Measurements from ENCODE around the gene OSBPL6.
"Not testable (repeated sequence)": the region's sequence is repeated elsewhere in the genome, so short reads cannot be mapped to it uniquely, and the experiment has no call there.

The OSBPL6 gene

GRCh38 chr2:178330175-178331017, 136.1 kb downstream of the OSBPL6 start:
- H3K27me3 ChIP-seq (ENCODE audit: low read depth, low read length) = no peaks in the 10 kb centered on the region
- no peaks in the 10 kb centered on the region for H3K4me1 ChIP-seq (ENCODE audit: control insufficient read depth in 1 of 2, insufficient read depth in 2 of 2, low read length in 2 of 2)
- no peaks in the 10 kb centered on the region for H3K36me3 ChIP-seq (ENCODE audit: control insufficient read depth in 1 of 2, insufficient read depth in 2 of 2, low read length in 2 of 2)
- H3K4me3 ChIP-seq (ENCODE audit: low read depth in 1 of 2, low read length in 2 of 2) = no peak overlapping the region
- no peak overlapping the region for H3K27ac ChIP-seq (ENCODE audit: low read length)
- H3K9me3 ChIP-seq (ENCODE audit: control insufficient read depth in 1 of 2, low read length in 2 of 2) = no peaks in the 10 kb centered on the region

GRCh38 chr2:178331474-178332432, 137.4 kb downstream of the OSBPL6 start:
- H3K27ac ChIP-seq (ENCODE audit: low read length) = no peak overlapping the region
- H3K27me3 ChIP-seq (ENCODE audit: low read depth, low read length) = no peaks in the 10 kb centered on the region
- no peaks in the 10 kb centered on the region for H3K4me1 ChIP-seq (ENCODE audit: control insufficient read depth in 1 of 2, insufficient read depth in 2 of 2, low read length in 2 of 2)
- no peaks in the 10 kb centered on the region for H3K9me3 ChIP-seq (ENCODE audit: control insufficient read depth in 1 of 2, low read length in 2 of 2)
- peaks cover 0 to 8% of the 10 kb centered on the region in 2 donors for H3K36me3 ChIP-seq (ENCODE audit: control insufficient read depth in 1 of 2, insufficient read depth in 2 of 2, low read length in 2 of 2)
- no peak overlapping the region for H3K4me3 ChIP-seq (ENCODE audit: low read depth in 1 of 2, low read length in 2 of 2)

- Histone ChIP-seq H3K9me3 (ENCODE audit: control insufficient read depth in 1 of 2, low read length in 2 of 2) (no peaks in the 10 kb centered on the region), H3K4me3 (ENCODE audit: low read depth in 1 of 2, low read length in 2 of 2) (no peak overlapping the region), H3K27ac (ENCODE audit: low read length) (no peak overlapping the region), H3K36me3 (ENCODE audit: control insufficient read depth in 1 of 2, insufficient read depth in 2 of 2, low read length in 2 of 2) (peaks cover 0 to 13% of the 10 kb centered on the region in 2 donors), H3K4me1 (ENCODE audit: control insufficient read depth in 1 of 2, insufficient read depth in 2 of 2, low read length in 2 of 2) (no peaks in the 10 kb centered on the region), H3K27me3 (ENCODE audit: low read depth, low read length) (no peaks in the 10 kb centered on the region)
Measured at GRCh38 chr2:178333851-178334250, 139.5 kb downstream of the OSBPL6 start.

DNA sequence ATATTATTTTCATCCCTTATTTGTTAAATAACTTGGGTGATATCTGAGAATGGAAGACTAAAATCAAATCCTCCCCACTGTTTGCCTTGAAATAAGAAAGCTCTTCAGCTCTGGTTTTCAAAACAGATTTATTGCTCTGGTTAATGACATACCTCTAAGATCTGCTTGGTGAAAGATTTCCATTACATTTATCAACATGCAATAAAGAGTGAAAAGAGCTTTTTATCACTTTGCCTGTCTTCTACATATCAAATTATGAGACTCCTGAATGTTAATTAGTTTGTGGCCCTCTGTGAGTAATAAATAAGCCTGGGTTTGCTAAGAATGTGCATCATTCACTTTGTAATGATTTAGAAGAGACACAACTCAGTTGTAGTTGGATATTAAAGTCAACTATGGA, 140.9 kb downstream of the OSBPL6 start:
- no peaks in the 10 kb centered on the region for H3K27me3 ChIP-seq (ENCODE audit: low read depth, low read length)
- peaks cover 0 to 13% of the 10 kb centered on the region in 2 donors for H3K36me3 ChIP-seq (ENCODE audit: control insufficient read depth in 1 of 2, insufficient read depth in 2 of 2, low read length in 2 of 2)
- no peak overlapping the region for H3K4me3 ChIP-seq (ENCODE audit: low read depth in 1 of 2, low read length in 2 of 2)
- H3K27ac ChIP-seq (ENCODE audit: low read length) = no peak overlapping the region
- H3K9me3 ChIP-seq (ENCODE audit: control insufficient read depth in 1 of 2, low read length in 2 of 2) = no peaks in the 10 kb centered on the region
- H3K4me1 ChIP-seq (ENCODE audit: control insufficient read depth in 1 of 2, insufficient read depth in 2 of 2, low read length in 2 of 2) = no peaks in the 10 kb centered on the region

DNA sequence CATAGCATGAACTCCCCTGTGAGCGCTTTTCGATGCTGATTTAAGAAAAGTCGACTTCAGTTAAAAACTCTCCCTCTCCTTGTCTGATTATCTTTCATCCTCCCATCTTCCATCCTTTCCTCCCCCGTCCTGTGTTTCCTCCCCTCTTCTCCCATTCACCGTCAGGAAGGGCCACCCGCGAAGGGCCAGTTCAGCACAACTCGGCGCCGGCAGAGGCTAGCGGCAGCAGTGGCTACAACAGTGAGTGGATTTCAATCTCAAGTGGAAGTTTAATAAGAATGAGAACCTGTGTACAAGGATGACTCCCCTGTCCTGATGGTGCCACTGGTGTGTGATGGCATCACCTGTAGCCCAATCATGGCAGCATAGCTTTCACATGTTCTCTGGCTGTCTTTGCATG, 149.8 kb downstream of the OSBPL6 start:
- Histone ChIP-seq H3K36me3 (ENCODE audit: control insufficient read depth in 1 of 2, insufficient read depth in 2 of 2, low read length in 2 of 2) (no peaks in the 10 kb centered on the region), H3K4me3 (ENCODE audit: low read depth in 1 of 2, low read length in 2 of 2) (no peak overlapping the region), H3K27me3 (ENCODE audit: low read depth, low read length) (no peaks in the 10 kb centered on the region), H3K4me1 (ENCODE audit: control insufficient read depth in 1 of 2, insufficient read depth in 2 of 2, low read length in 2 of 2) (no peaks in the 10 kb centered on the region), H3K9me3 (ENCODE audit: control insufficient read depth in 1 of 2, low read length in 2 of 2) (no peaks in the 10 kb centered on the region), H3K27ac (ENCODE audit: low read length) (no peak overlapping the region)

DNA sequence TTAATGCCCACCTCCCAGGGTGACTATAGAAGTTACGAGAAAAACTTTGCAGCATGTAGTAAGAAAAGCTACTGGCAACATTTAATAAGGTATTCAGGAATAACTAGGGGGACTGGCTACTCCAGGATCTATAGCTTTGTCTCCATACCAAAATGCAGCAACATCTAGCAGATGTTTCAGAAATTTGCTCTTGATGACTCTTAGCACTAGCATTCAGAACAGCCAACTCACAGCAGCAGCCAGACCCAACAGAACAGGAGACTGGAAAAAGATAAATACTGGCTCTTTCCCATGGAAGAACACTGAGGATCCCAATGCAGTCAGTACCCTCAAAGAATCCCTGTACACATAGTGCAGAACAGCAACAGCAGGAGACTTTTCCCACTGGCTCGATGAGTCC, 151.6 kb downstream of the OSBPL6 start:
- Histone ChIP-seq H3K9me3 (ENCODE audit: control insufficient read depth in 1 of 2, low read length in 2 of 2) (no peaks in the 10 kb centered on the region), H3K4me3 (ENCODE audit: low read depth in 1 of 2, low read length in 2 of 2) (no peak overlapping the region), H3K36me3 (ENCODE audit: control insufficient read depth in 1 of 2, insufficient read depth in 2 of 2, low read length in 2 of 2) (peaks cover 0 to 7% of the 10 kb centered on the region in 2 donors), H3K27ac (ENCODE audit: low read length) (no peak overlapping the region), H3K4me1 (ENCODE audit: control insufficient read depth in 1 of 2, insufficient read depth in 2 of 2, low read length in 2 of 2) (no peaks in the 10 kb centered on the region), H3K27me3 (ENCODE audit: low read depth, low read length) (no peaks in the 10 kb centered on the region)

- H3K36me3 ChIP-seq (ENCODE audit: control insufficient read depth in 1 of 2, insufficient read depth in 2 of 2, low read length in 2 of 2) = peaks cover 0 to 7% of the 10 kb centered on the region in 2 donors
- H3K27me3 ChIP-seq (ENCODE audit: low read depth, low read length) = no peaks in the 10 kb centered on the region
- no peak overlapping the region for H3K27ac ChIP-seq (ENCODE audit: low read length)
- no peaks in the 10 kb centered on the region for H3K4me1 ChIP-seq (ENCODE audit: control insufficient read depth in 1 of 2, insufficient read depth in 2 of 2, low read length in 2 of 2)
- no peak overlapping the region for H3K4me3 ChIP-seq (ENCODE audit: low read depth in 1 of 2, low read length in 2 of 2)
- H3K9me3 ChIP-seq (ENCODE audit: control insufficient read depth in 1 of 2, low read length in 2 of 2) = no peaks in the 10 kb centered on the region
Measured at GRCh38 chr2:178350051-178350450, 155.7 kb downstream of the OSBPL6 start.

DNA sequence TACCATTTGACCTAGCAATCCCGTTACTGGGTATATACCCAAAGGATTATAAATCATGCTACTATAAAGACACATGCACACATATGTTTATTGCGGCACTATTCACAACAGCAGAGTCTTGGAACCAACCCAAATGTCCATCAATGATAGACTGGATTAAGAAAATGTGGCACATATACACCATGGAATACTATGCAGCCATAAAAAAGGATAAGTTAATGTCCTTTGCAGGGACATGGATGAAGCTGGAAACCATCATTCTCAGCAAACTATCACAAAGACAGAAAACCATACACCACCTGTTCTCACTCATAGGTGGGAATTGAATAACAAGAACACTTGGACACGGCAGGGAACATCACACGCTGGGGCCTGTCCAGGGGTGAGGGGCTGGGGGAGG, 163.4 kb downstream of the OSBPL6 start:
- not testable (repeated sequence) for H3K27me3 ChIP-seq (ENCODE audit: low read depth, low read length); H3K27ac ChIP-seq (ENCODE audit: low read length); H3K4me1 ChIP-seq (ENCODE audit: control insufficient read depth in 1 of 2, insufficient read depth in 2 of 2, low read length in 2 of 2); H3K9me3 ChIP-seq (ENCODE audit: control insufficient read depth in 1 of 2, low read length in 2 of 2); H3K4me3 ChIP-seq (ENCODE audit: low read depth in 1 of 2, low read length in 2 of 2); H3K36me3 ChIP-seq (ENCODE audit: control insufficient read depth in 1 of 2, insufficient read depth in 2 of 2, low read length in 2 of 2)

GRCh38 chr2:178359192-178359912, 165.0 kb downstream of the OSBPL6 start:
- no peak overlapping the region for H3K27ac ChIP-seq (ENCODE audit: low read length)
- peaks cover 0 to 3% of the 10 kb centered on the region in 2 donors for H3K9me3 ChIP-seq (ENCODE audit: control insufficient read depth in 1 of 2, low read length in 2 of 2)
- no peak overlapping the region for H3K4me3 ChIP-seq (ENCODE audit: low read depth in 1 of 2, low read length in 2 of 2)
- no peaks in the 10 kb centered on the region for H3K27me3 ChIP-seq (ENCODE audit: low read depth, low read length)
- H3K4me1 ChIP-seq (ENCODE audit: control insufficient read depth in 1 of 2, insufficient read depth in 2 of 2, low read length in 2 of 2) = no peaks in the 10 kb centered on the region
- peaks cover 0 to 12% of the 10 kb centered on the region in 2 donors for H3K36me3 ChIP-seq (ENCODE audit: control insufficient read depth in 1 of 2, insufficient read depth in 2 of 2, low read length in 2 of 2)

GRCh38 chr2:178361588-178361987, 167.3 kb downstream of the OSBPL6 start:
- Histone ChIP-seq H3K9me3 (ENCODE audit: control insufficient read depth in 1 of 2, low read length in 2 of 2) (peaks cover 0 to 3% of the 10 kb centered on the region in 2 donors), H3K27ac (ENCODE audit: low read length) (no peak overlapping the region), H3K4me3 (ENCODE audit: low read depth in 1 of 2, low read length in 2 of 2) (no peak overlapping the region), H3K4me1 (ENCODE audit: control insufficient read depth in 1 of 2, insufficient read depth in 2 of 2, low read length in 2 of 2) (no peaks in the 10 kb centered on the region), H3K36me3 (ENCODE audit: control insufficient read depth in 1 of 2, insufficient read depth in 2 of 2, low read length in 2 of 2) (peaks cover 0 to 12% of the 10 kb centered on the region in 2 donors), H3K27me3 (ENCODE audit: low read depth, low read length) (no peaks in the 10 kb centered on the region)

DNA sequence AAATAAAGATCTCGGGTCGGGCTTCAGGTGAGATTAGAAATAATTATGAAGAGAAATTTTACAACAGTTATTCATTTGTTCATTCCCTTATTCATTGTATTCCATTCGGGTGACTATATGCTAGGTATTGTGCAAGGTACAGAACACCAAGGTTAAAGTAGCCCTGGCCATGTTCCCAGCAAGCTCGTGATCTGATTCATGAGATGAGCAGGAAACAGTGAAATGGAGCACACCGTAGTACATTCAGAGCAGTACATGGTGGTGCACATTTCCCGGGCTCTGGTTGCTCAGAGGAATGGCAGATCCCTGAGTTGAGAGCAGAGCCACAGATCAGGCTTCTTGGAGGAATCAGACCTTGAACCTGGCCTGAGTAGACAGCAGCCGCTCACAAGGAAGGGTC, 168.9 kb downstream of the OSBPL6 start:
- Histone ChIP-seq H3K27ac (ENCODE audit: low read length) (no peak overlapping the region), H3K4me1 (ENCODE audit: control insufficient read depth in 1 of 2, insufficient read depth in 2 of 2, low read length in 2 of 2) (no peaks in the 10 kb centered on the region), H3K36me3 (ENCODE audit: control insufficient read depth in 1 of 2, insufficient read depth in 2 of 2, low read length in 2 of 2) (peaks cover 0 to 12% of the 10 kb centered on the region in 2 donors)

More for the DNA sequence above, 168.9 kb downstream of the OSBPL6 start:
- H3K4me3 ChIP-seq (ENCODE audit: low read depth in 1 of 2, low read length in 2 of 2) = no peak overlapping the region
- H3K27me3 ChIP-seq (ENCODE audit: low read depth, low read length) = no peaks in the 10 kb centered on the region
- H3K9me3 ChIP-seq (ENCODE audit: control insufficient read depth in 1 of 2, low read length in 2 of 2) = peaks cover 0 to 3% of the 10 kb centered on the region in 2 donors

All from muscle layer of duodenum (tissue), 2 donors.